GM21360 (cell line): ENCODE data around the gene POGZ.

Experiments
- ATAC-seq: cut with Tn5 transposase; IDR thresholded peaks from one replicate; pipeline ENCODE4 v1.9.1; 2021; ENCODE audit warnings: mild to moderate bottlenecking, moderate library complexity; ENCODE audit not compliant: unreplicated experiment

The POGZ gene

DNA sequence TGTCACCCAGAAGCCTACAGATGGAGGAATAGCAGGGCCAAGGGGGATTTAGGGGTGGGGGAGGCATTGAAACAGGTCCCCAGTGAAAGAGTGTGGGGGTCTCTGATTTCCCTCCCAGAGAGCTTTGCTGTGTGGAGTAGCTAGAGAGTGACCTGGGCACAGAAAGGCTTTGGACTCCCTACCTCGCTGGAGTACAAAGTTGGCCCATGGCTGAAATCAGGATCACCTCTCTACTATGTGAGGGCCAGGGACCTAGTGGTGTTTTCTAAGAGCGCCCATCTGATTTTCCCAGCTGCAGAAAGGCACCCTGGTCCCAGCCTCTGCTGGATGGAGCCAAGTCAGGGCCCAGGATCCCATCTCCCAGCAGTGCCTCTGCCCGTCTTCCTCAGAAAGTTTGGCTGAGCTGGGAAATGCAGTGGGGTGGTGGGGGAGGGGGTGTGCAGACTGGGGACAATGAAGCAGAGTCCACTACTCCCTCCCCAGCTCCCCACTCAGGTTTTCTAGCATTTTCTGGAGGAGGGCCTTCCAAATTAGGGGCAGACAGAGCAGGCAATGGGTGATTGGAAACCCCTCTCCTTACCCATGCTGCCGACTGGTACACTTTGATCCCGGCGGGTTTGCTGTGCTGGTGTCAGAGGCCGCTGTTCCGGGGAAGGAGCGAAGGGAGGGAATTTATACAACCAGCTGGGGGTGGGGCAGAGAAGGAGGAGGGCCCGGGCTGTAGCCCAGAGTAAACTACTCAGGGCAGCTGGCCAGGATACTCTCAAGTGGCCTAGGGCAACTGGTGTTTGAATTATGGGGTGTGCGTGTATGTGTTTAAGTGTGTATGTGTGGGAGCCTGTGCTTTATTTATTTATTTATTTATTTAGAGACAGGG, 87.0 kb downstream of the POGZ start, which contains the start of gene SELENBP1:
Gene SELENBP1, minus strand, starts transcription at position 648 of the 877 bp plus-strand sequence. Its CDS starts 64 bp downstream, at position 584.
- ATAC-seq: no peak

DNA sequence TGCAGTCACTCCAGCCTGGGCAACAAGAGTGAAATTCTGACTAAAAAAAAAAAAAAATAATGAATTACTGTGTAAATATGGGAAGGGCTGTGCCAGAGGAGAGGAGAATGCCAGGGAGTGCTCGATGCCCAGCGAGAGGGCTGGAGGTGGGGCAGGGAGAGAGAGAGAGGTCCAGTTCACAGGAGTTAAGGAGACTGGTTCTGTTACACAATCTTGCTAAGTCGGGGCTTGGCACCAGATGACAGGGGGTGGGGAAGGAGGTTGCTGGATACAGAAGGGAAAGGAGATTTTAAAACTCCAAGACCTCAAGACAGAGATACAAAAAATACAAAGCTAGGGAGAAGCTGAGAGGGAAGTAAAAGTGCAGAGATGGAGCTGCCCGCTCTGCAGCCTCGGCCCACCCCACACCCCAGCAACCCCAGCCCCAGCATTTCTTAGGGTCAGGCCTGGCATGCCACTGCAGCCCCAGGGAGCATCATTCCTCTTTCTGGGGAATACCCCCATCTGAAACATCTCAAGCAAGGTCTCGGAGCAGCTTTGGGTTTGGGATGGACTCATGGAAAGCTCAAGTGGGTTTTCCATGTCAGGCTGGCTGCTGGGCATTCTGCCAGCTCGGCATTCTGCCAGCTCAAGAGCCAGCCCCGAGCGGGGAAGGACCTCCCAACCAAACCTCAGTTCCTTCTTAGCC, 87.8 kb downstream of the POGZ start:
- ATAC-seq: no peak

DNA sequence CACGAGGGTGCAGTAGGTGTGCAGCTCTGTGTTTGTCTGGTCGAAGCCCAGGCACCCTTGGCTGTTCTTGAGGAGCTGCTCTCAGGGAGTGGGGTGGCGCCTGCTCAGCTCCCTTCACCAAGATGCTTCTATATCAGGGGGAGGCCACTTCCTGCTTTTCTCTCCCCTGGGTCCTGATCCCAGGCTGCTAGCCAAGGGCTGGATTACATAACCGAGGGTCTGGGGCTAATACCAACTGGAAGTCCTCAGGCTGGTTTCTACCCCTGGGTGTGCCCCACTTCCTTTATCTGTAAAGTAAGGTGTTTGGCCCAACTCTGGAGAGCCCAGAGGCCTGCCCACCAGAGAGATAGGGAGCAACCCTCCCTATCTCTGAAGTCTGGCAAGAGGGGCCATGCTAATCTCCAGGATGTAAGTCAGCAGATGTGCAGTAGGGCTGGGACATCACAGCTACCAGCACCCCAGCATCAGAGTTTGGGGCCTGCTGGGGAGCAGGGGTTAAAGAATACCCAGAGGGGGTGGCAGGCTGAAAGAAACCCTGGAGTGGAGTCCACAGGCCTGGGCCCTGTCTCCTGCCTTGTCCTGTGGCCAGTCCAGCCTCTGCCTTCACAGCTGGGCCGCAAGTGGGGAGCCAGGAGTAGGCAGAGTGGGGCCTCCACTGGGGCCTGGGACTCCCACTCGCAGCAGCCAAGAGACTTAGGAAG, 88.9 kb downstream of the POGZ start:
- no peak for ATAC-seq

DNA sequence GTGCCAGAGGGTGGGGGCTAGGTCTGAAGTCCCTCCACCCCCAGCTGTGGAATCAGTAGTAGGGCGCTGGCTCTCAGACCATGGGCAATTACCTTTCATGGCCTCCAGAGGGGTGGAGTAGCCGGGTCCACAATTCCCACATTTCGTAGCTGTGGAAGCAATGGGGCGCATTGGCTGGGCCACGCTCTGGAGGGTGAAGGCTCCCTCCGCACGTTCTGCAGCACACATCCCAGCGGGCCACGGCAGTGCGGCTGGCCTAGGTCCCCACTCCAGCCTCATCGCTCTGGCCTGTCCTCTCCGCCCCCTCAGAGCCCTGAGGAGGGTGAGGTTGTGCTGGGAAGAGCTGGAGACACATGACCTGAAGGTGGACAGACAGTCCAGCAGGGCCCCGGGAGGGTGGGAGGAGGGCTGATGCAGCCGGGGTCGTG, 89.7 kb downstream of the POGZ start:
- ATAC-seq: no peak

DNA sequence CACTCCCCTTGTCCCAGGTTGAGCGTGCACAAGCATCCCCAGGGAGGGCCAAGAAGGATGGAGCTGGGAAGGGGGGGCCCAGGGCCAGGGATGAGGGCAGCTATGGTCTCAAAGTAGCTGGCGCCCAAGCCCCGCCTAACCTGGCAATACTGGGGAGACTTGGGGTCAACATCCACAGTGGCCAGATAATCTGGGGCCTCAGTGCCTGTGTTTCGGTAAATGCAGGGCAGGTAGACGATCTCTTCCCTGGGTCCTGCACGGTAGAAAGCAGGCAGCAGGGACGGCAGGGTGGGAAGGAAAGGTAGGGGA, 90.0 kb downstream of the POGZ start:
- ATAC-seq: no peak

DNA sequence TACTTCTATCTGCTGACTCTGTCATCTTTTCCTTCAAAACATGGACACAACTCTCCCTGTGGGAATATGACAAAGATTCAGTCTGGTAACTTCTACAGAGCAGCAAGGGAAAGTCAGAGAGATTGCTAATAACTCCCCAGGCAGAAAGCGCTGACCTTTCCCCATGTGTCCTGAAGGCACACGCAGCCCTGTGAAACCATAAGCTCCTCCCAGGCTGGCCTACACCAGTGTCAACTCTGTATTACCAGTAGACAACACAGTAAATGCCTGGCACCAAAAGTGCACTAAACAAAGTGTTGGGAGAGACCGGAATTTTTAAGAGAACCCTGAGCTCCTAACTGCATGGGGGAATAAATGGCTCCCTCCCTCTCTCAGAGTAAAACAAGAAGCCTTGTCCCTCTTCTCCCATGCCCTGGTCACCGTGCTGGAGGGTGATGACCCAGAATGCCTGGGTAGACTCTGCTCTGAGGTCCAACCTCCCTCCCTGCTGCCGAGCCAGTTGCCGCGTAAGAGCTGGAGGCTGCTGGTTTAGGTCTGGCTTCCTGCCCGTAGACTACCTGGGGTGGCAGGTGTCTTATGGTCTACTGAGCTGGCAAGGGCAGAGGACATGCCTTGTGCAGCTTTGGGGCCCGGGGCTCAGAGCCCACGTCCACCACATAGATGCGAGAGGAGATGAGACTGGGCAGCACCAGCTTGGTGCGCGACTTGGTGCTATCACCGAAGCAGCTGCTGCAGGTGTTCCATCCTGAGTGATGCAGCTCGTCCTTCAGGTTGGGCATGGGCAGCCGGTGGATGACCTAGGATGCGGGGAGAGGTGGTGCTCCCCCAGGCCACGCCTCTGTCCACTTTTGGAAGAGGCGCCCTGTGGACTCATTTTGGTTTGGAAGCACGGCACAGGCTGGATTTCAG, 90.6 kb downstream of the POGZ start:
- ATAC-seq: no peak

DNA sequence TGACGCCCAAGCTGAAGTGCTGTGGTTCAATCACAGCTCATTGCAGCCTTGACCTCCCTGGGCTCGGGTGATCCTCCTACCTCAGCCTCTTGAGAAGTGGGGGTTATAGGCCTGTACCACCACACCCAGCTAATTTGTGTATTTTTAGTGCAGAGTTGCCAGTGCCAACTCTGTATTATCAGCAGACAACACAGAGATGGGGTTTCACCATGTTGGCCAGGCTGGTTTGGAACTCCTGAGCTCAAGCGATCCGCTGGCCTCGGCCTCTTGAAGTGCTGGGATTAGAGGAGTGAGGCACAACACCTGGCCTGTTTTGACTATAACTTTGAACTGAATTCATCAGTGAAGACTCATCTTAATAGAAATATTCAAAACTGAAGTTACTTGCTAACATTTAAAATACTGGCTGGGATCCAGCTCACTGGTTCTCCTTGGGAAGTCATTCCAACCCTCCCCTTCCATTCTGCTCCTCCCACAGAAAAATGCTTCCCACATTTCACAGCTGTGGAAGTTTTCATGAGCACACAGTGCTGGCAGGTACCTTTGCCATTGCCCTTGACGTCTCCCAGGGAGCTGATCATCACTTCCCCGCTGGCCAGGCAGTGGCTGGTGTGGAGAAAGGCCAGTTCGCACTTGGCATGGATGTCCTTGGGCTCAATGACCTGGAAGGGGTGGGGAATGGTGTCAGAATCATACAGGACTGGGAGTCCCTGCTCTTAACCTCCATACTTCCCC, 91.5 kb downstream of the POGZ start:
- no peak for ATAC-seq

DNA sequence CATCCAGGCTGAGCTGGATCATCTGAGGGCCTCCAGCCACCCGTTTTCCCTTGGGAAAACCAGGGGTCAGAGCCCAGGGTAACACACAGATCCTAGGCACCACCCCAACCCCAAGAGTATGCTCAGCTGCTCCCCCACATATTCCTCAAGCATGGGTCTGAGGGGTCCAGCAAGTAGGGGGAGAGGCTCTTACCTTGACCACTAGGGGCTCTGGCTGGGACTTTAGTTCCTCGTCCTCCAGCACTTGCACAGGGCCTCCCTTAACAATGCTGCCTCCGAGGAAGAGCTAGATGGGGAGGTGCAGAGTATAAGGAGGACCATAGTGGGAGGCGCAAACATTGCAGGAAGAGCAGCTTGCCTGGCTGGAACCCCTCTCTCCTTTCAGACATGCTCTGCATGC, 94.3 kb downstream of the POGZ start:
- no peak for ATAC-seq

DNA sequence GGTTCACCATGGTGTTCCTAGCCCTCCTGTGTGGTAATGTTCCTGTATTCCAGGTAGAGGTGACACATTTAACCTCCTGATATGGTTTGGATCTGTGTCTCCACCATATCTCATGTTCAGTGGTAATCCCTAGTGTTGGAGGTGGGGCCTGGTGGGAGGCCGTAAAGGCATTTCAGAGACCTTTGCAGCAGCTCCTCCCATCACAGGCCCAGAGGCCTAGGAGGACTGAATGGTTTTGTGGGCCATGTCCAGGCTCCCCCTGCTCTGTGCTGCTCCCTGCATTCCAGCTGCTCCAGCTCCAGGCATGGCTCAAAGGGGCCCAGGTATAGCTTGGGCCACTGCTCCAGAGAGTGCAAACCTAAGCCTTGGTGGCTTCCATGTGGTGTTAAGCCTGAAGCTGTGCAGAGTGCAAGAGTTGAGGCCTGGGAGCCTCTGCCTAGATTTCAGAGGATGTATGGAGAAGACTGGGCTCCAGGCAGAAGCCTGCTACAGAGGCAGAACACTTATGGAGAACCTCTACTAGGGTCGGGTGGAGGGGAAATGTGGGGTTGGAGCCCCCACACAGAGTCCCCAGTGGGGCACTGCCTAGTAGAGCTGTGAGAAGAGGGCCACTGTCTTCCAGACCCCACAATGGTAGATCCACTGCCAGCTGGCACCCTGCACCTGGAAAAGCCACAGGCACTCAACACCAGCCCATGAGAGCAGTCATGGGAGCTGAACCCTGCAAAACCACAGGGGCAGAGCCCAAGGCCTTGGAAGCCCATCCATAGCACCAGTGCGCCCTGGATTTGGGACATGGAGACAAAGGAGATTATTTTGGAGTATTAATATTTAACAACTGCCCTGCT, 96.8 kb downstream of the POGZ start:
- ATAC-seq: no peak

DNA sequence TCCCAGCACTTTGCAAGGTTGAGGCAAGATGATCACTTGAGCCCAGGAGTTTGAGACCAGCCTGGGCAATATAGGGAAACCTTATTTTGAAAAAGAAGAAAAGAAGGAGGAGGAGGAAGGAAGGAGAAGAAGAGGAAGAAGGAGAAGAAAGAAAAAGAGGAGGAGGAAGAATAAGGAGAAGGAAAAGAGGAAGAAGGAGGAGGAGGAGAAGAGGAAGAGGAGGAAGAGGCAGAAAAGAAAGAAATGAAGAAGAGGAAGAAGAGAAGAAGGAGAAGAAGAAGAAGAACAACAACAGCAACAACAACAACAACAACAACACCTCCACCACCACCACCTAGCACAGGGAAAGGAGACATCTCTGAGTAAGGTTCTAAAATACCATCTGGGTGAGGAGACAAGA, 97.4 kb downstream of the POGZ start:
- no peak for ATAC-seq

DNA sequence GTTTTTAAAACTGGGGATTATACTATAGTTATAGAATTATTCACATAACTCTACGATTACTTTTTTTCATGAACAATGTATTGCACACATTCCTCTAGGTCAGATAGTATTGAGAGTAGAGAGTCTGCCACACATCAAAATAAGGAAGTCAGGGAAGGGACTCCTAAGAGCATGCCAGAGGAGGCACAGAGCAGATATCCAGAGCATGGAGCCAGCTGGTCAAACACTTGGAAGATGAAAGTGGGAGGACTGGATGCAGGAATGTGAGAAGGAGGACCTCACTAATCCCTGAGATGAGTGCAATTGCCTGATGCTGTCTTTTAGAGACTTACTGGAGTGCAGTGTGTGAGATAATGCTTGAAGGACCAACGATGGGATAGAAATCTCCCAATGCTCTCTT, 102.6 kb downstream of the POGZ start:
- ATAC-seq: no peak
